Measurements from ENCODE around the gene MVK. TPM values are rescaled to one million over a fixed set of nuclear protein-coding genes. Genes with fewer than 3 reads are reported as not detected.

Gene MVK
- total RNA-seq, 1 experiment from 2014 or later = 19.2 TPM

GRCh38 chr12:109608793-109609192 is 35.2 kb downstream of the MVK start:
- Histone ChIP-seq H3K79me1 (ENCODE audit: insufficient read depth, low read depth, low read length, poor library complexity, severe bottlenecking) (no peaks in the 10 kb centered on the region), H3K9ac (ENCODE audit: extremely low read depth, insufficient read length, low read length) (no peak overlapping the region), H3K23me2 (ENCODE audit: insufficient read length, low read depth, low read length, poor library complexity, severe bottlenecking) (no peaks in the 10 kb centered on the region), H2BK5ac (ENCODE audit: insufficient read length, low read length) (no peak overlapping the region), H3K4me2 (ENCODE audit: insufficient read depth, insufficient read length, low read length) (no peak overlapping the region), H3K4me1 (ENCODE audit: insufficient read depth, low read length) (no peaks in the 10 kb centered on the region), H2BK120ac (ENCODE audit: low read depth, low read length, poor library complexity, severe bottlenecking) (no peak overlapping the region), H3K27me3 (ENCODE audit: insufficient read depth, low read length) (no peaks in the 10 kb centered on the region), H2AK5ac (ENCODE audit: insufficient read length, low read length) (no peak overlapping the region), H3K79me2 (ENCODE audit: insufficient read depth, low read length) (no peaks in the 10 kb centered on the region), H3K9me3 (ENCODE audit: control insufficient read depth, low read depth, low read length) (no peaks in the 10 kb centered on the region), H3T11ph (ENCODE audit: low read length) (no peak overlapping the region), H3K23ac (ENCODE audit: insufficient read length, low read depth, low read length) (no peak overlapping the region), H4K20me1 (ENCODE audit: control insufficient read depth, insufficient read depth, insufficient read length) (no peaks in the 10 kb centered on the region), H2BK12ac (ENCODE audit: insufficient read length, low read depth, low read length) (no peak overlapping the region), H2BK15ac (ENCODE audit: low read depth, low read length) (no peak overlapping the region), H2AFZ (ENCODE audit: low read length) (no peak overlapping the region), H3K4ac (ENCODE audit: low read depth, low read length) (no peak overlapping the region), H3K14ac (ENCODE audit: insufficient read depth, low read length) (no peak overlapping the region), H4K91ac (ENCODE audit: insufficient read length, low read depth, low read length) (no peak overlapping the region), H4K8ac (replicated peaks; ENCODE audit: insufficient read length, low read depth, low read length) (no peak overlapping the region), H3K27ac (ENCODE audit: insufficient read length, low read depth, low read length) (no peak overlapping the region), H2BK20ac (ENCODE audit: low read depth, low read length, poor library complexity, severe bottlenecking) (no peak overlapping the region), H3K56ac (ENCODE audit: insufficient read length, low read depth, low read length) (no peak overlapping the region), H3K18ac (ENCODE audit: insufficient read length, low read depth, low read length) (no peak overlapping the region), H4K5ac (ENCODE audit: insufficient read length, low read depth, low read length) (no peak overlapping the region)
- Mint-ChIP-seq H3K27ac (no peak overlapping the region), H3K27me3 (ENCODE audit: low read depth) (peaks cover 2% of the 10 kb centered on the region), H3K9me3 (no peaks in the 10 kb centered on the region), H3K36me3 (ENCODE audit: insufficient read depth in 1 of 3, low read depth in 3 of 3) (no peaks in the 10 kb centered on the region; a peak in 1 of 7 replicates), H3K4me1 (peaks cover 6 to 27% of the 10 kb centered on the region in 2 experiments), H3K4me3 (no peak overlapping the region)
- no peak for DNase-seq
- no CpG with 5 or more reads among the region's 3 CpGs for WGBS (ENCODE audit: extremely low coverage, insufficient read length, low lambda C conversion rate)
- TF ChIP-seq CTCF (conservative IDR thresholded peaks at IDR 0.05) = no peak

Measured in H9 (cell line).